NCI-H1694 treated with DMSO at 0.1 percent for 48 hours (cell line): ENCODE measurements around the gene PHF13.
"Not testable (repeated sequence)": the region's sequence is repeated elsewhere in the genome, so short reads cannot be mapped to it uniquely, and the experiment has no call there.

Experiments used
- DNase-seq: peaks from one replicate; lab custom pipeline; 2025; lab: John Stamatoyannopoulos, UW

PHF13 gene

GRCh38 chr1:6587261-6588005 is 26.1 kb upstream of the PHF13 start:
- DNase-seq: no peak

- DNase-seq: no peak
These were observed 25.2 kb upstream of the PHF13 start for GRCh38 chr1:6588128-6588892.

- no peak for DNase-seq
These were observed 24.5 kb upstream of the PHF13 start for GRCh38 chr1:6588893-6589520.

GRCh38 chr1:6590046-6590445 is 23.5 kb upstream of the PHF13 start:
- DNase-seq: no peak

- DNase-seq: no peak
These were observed 22.3 kb upstream of the PHF13 start for GRCh38 chr1:6591222-6591621.

GRCh38 chr1:6591644-6592043 is 21.9 kb upstream of the PHF13 start:
- DNase-seq: no peak

GRCh38 chr1:6592441-6592840 is 21.1 kb upstream of the PHF13 start:
- DNase-seq: no peak

GRCh38 chr1:6592865-6593593 is 20.5 kb upstream of the PHF13 start:
- DNase-seq: no peak

- DNase-seq: no peak
These were observed 19.7 kb upstream of the PHF13 start for GRCh38 chr1:6593810-6594209.

GRCh38 chr1:6594977-6595740 is 18.4 kb upstream of the PHF13 start:
- no peak for DNase-seq

GRCh38 chr1:6596351-6596750 is 17.2 kb upstream of the PHF13 start:
- no peak for DNase-seq

- no peak for DNase-seq
These were observed 16.4 kb upstream of the PHF13 start for GRCh38 chr1:6596886-6597776.

- no peak for DNase-seq
These were observed 15.8 kb upstream of the PHF13 start for GRCh38 chr1:6597777-6598131.

GRCh38 chr1:6599141-6599975 is 14.2 kb upstream of the PHF13 start:
- DNase-seq: no peak

GRCh38 chr1:6599991-6600390 is 13.5 kb upstream of the PHF13 start:
- not testable (repeated sequence) for DNase-seq

- DNase-seq: no peak
These were observed 13.0 kb upstream of the PHF13 start for GRCh38 chr1:6600410-6601048.

- DNase-seq: peak; percentile 26
These were observed 12.2 kb upstream of the PHF13 start for GRCh38 chr1:6601049-6601922.
